SU-DHL-6 (cell line): ENCODE measurements around the gene OOSP1.

Source experiments
- H2AFZ ChIP-seq: fragments of 200-600 bp; sonication (generic); 2 replicates; pipeline ENCODE4 v1.6.1; 2014; ENCODE audit warnings: low read depth, mild to moderate bottlenecking, moderate library complexity, mixed read lengths, antibody characterized with exemption, low read length; ENCODE audit not compliant: severe bottlenecking
- H3F3A ChIP-seq: fragments of 200-600 bp; shearing (Covaris generic); 2 replicates; pipeline ENCODE4 v1.6.0; 2016; ENCODE audit warnings: antibody characterized with exemption, mild to moderate bottlenecking; ENCODE audit not compliant: insufficient read depth
- H3K27ac ChIP-seq: fragments of 200-600 bp; sonication (generic); 2 replicates; pipeline ENCODE4 v1.5.1; 2016; ENCODE audit warnings: low read depth, mild to moderate bottlenecking, low read length, moderate library complexity, mixed read lengths
- H3K27me3 ChIP-seq: fragments of 200-600 bp; sonication (generic), shearing (Covaris generic); 2 replicates; pipeline ENCODE4 v1.6.0; 2014; ENCODE audit warnings: mild to moderate bottlenecking, low read length
- H3K36me3 ChIP-seq: fragments of 200-600 bp; sonication (generic); 2 replicates; pipeline ENCODE4 v1.6.1; 2014; ENCODE audit warnings: mild to moderate bottlenecking, low read length, mixed read lengths
- H3K4me2 ChIP-seq: fragments of 300-600, 200-600 bp; shearing (Covaris generic), sonication (generic); 2 replicates; pipeline ENCODE4 v1.6.0; 2014; ENCODE audit warnings: low read length, low read depth, mild to moderate bottlenecking; ENCODE audit not compliant: poor library complexity, severe bottlenecking
- H3K4me3 ChIP-seq: fragments of 200-600 bp; sonication (generic); 2 replicates; pipeline ENCODE4 v1.5.1; 2014; ENCODE audit warnings: antibody characterized with exemption, low read length, mild to moderate bottlenecking, mixed read lengths; ENCODE audit not compliant: insufficient read depth, poor library complexity, severe bottlenecking
- H3K79me2 ChIP-seq: fragments of 200-600 bp; sonication (generic); 2 replicates; pipeline ENCODE4 v1.6.1; 2014; ENCODE audit warnings: mild to moderate bottlenecking, low read length, moderate library complexity; ENCODE audit not compliant: insufficient read depth
- H3K9ac ChIP-seq: fragments of 200-600 bp; sonication (generic); 2 replicates; pipeline ENCODE4 v1.7.0; 2014; ENCODE audit warnings: mild to moderate bottlenecking, low read length
- H3K9me2 ChIP-seq: fragments of 200-600 bp; sonication (generic); replicated peaks from 2 replicates; pipeline ENCODE4 v1.6.1; 2014; ENCODE audit warnings: low read length; ENCODE audit not compliant: insufficient read depth
- H3K9me3 ChIP-seq: fragments of 200-600 bp; sonication (generic); 2 replicates; pipeline ENCODE4 v1.6.1; 2014; ENCODE audit warnings: low read length, mixed read lengths; ENCODE audit not compliant: insufficient read depth
- H4K20me1 ChIP-seq: fragments of 200-600 bp; sonication (generic); 2 replicates; pipeline ENCODE4 v1.6.1; 2014; ENCODE audit warnings: low read depth, mild to moderate bottlenecking, antibody characterized with exemption, low read length, moderate library complexity, mixed read lengths
- EZH2phosphoT487 ChIP-seq: fragments of 200-600 bp; sonication (generic), shearing (Covaris generic); conservative IDR thresholded peaks from 2 replicates; pipeline ENCODE4 v1.6.1; 2018; ENCODE audit warnings: mild to moderate bottlenecking, antibody characterized with exemption, low read length, moderate library complexity, mixed read lengths
- TF ChIP-seq, protein P1 (sequence below): fragments of 200-600 bp; sonication (generic); IDR thresholded peaks from one replicate; pipeline ENCODE4 v1.5.1; 2017; ENCODE audit warnings: antibody characterized with exemption, mild to moderate bottlenecking, low read length, moderate library complexity; ENCODE audit not compliant: insufficient read depth, poor library complexity, severe bottlenecking

OOSP1 gene

DNA sequence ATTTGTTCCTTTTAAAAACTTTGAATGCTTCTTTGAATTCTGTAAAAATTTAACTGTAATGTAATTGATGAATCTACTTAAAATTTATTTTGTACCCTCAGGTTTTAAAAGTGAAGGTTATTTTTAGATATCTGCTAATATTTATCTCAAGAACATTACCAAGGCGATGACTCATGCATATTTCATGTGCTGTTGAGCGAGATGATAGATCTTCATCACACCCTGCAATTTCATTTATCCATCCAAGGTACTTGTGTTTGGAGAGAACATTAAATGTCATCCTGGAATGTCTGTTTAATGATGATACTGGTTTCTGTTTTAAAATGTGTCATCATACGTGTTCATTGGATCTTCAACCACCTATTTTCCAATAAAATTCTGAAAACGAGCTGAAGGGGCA is 18.9 kb downstream of the OOSP1 start:
- no peak overlapping the region for H3K27ac ChIP-seq
- TF ChIP-seq, protein P1, sequence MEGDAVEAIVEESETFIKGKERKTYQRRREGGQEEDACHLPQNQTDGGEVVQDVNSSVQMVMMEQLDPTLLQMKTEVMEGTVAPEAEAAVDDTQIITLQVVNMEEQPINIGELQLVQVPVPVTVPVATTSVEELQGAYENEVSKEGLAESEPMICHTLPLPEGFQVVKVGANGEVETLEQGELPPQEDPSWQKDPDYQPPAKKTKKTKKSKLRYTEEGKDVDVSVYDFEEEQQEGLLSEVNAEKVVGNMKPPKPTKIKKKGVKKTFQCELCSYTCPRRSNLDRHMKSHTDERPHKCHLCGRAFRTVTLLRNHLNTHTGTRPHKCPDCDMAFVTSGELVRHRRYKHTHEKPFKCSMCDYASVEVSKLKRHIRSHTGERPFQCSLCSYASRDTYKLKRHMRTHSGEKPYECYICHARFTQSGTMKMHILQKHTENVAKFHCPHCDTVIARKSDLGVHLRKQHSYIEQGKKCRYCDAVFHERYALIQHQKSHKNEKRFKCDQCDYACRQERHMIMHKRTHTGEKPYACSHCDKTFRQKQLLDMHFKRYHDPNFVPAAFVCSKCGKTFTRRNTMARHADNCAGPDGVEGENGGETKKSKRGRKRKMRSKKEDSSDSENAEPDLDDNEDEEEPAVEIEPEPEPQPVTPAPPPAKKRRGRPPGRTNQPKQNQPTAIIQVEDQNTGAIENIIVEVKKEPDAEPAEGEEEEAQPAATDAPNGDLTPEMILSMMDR: no peak
- no peak for TF ChIP-seq EZH2phosphoT487
- H4K20me1 ChIP-seq: no peaks in the 10 kb centered on the region
- H2AFZ ChIP-seq: no peak overlapping the region
- H3K9me3 ChIP-seq: no peaks in the 10 kb centered on the region
- H3K36me3 ChIP-seq: no peaks in the 10 kb centered on the region
- no peaks in the 10 kb centered on the region for H3K79me2 ChIP-seq
- no peak overlapping the region for H3K9ac ChIP-seq
- no peak overlapping the region for H3K4me3 ChIP-seq
- no peaks in the 10 kb centered on the region for H3K9me2 ChIP-seq
- H3F3A ChIP-seq: no peaks in the 10 kb centered on the region
- no peaks in the 10 kb centered on the region for H3K27me3 ChIP-seq
- no peak overlapping the region for H3K4me2 ChIP-seq

GRCh38 chr11:59960502-59961381 is 22.5 kb downstream of the OOSP1 start:
- no peak overlapping the region for H2AFZ ChIP-seq
- no peak overlapping the region for H3K27ac ChIP-seq
- H3K9me2 ChIP-seq: no peaks in the 10 kb centered on the region
- TF ChIP-seq, protein P1: no peak
- no peak for TF ChIP-seq EZH2phosphoT487
- no peaks in the 10 kb centered on the region for H4K20me1 ChIP-seq
- H3K4me3 ChIP-seq: no peak overlapping the region
- H3K9me3 ChIP-seq: no peaks in the 10 kb centered on the region
- H3F3A ChIP-seq: no peaks in the 10 kb centered on the region
- no peaks in the 10 kb centered on the region for H3K79me2 ChIP-seq
- H3K4me2 ChIP-seq: no peak overlapping the region
- no peaks in the 10 kb centered on the region for H3K36me3 ChIP-seq
- H3K9ac ChIP-seq: no peak overlapping the region
- no peaks in the 10 kb centered on the region for H3K27me3 ChIP-seq

DNA sequence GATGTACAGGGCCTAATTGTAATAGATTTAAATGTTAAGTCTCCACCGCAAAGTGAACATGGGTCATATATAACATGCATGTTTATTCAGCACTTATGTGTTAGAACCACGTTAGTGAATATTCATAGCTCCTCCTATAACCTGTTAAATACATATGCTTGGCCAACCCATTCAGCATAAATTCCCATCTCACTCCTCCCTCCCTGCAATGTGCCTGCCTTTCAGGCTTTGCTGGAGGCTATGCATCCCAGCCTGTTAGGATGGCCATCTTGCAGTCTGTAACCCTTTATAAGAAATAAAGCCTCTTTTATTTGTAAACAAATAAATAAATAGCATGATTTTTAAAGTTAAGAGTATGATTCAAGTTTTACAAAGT is 23.9 kb downstream of the OOSP1 start:
- H3K9ac ChIP-seq: no peak overlapping the region
- TF ChIP-seq EZH2phosphoT487: no peak
- TF ChIP-seq, protein P1: no peak
- H3K36me3 ChIP-seq: no peaks in the 10 kb centered on the region
- no peaks in the 10 kb centered on the region for H3K27me3 ChIP-seq
- no peak overlapping the region for H3K4me2 ChIP-seq
- no peaks in the 10 kb centered on the region for H3F3A ChIP-seq
- no peaks in the 10 kb centered on the region for H4K20me1 ChIP-seq
- no peak overlapping the region for H3K4me3 ChIP-seq
- H2AFZ ChIP-seq: no peak overlapping the region
- no peaks in the 10 kb centered on the region for H3K9me2 ChIP-seq
- no peaks in the 10 kb centered on the region for H3K79me2 ChIP-seq
- no peaks in the 10 kb centered on the region for H3K9me3 ChIP-seq
- no peak overlapping the region for H3K27ac ChIP-seq
